K562 (cell line): ENCODE measurements around the gene PRND. TPM values are rescaled to one million over a fixed set of nuclear protein-coding genes. Genes with fewer than 3 reads are reported as not detected.

Source experiments
- ATAC-seq: fragments of 200-7000 bp; cut with Tn5 transposase; 3 replicates; pipeline ENCODE4 v1.9.1; 2020; ENCODE audit warnings: moderate library complexity
- BruUV-seq: library from RNA; stranded (reverse); fragments of 400-500 nt; replicated peaks from 2 replicates; lab custom pipeline; 2021; lab: Mats Ljungman, UMichigan
- CTCF ChIA-PET: fragments of 300-600 bp; formaldehyde crosslinking; extraction: SDS; loops from one replicate; lab custom pipeline; 2021; ENCODE audit warnings: low intra/inter-chr PET ratio; lab: Yijun Ruan, JAX
- POLR2A ChIA-PET: fragments of 300-600, 350-650 bp; sonication (Branson Sonifier 250); formaldehyde crosslinking; extraction: SDS; loops from one replicate; lab custom pipeline; 2021; ENCODE audit warnings: antibody characterized with exemption, inconsistent platforms; lab: Yijun Ruan, JAX
- DNase-seq, 4 experiments: peaks; one replicate each; pipeline versions ENCODE4 v3.0.0 to v3.0.0-alpha.2; 2011 to 2018; ENCODE audit warnings: low spot score in 3 of 4, mixed read lengths in 3 of 4; ENCODE audit errors: extremely low read depth in 1 of 4
- FAIRE-seq: peaks from 2 replicates; lab custom pipeline; 2011; peaks lifted over from hg19 to GRCh38; lab: Jason Lieb, UNC
- H2AFZ ChIP-seq: 2 replicates; pipeline ENCODE4 v1.6.0; 2011; ENCODE audit warnings: low read depth, low read length, control low read depth, inconsistent platforms
- H3K27ac ChIP-seq: fragments of 200-600 bp; 3 replicates; pipeline ENCODE4 v1.8.0; 2011; ENCODE audit warnings: low read depth, mild to moderate bottlenecking, control low read depth, inconsistent platforms, low read length, moderate library complexity, mixed read lengths; ENCODE audit errors: extremely low read depth
- H3K27me3 ChIP-seq, 2 experiments: fragments of 300-600 bp in 1 of 2; 2 replicates in 1 of 2; 3 replicates in 1 of 2; pipeline versions ENCODE4 v1.6.0 to v1.8.0; 2011; ENCODE audit warnings: inconsistent platforms in 2 of 2, low read length in 2 of 2, mild to moderate bottlenecking in 1 of 2, mixed read lengths in 1 of 2, moderate library complexity in 1 of 2; ENCODE audit not compliant: control insufficient read depth in 2 of 2, insufficient read depth in 2 of 2
- H3K36me3 ChIP-seq: fragments of 300-600 bp; 3 replicates; pipeline ENCODE4 v1.8.0; 2011; ENCODE audit warnings: mild to moderate bottlenecking, low read length, inconsistent platforms; ENCODE audit not compliant: control insufficient read depth, insufficient read depth
- H3K4me1 ChIP-seq, 2 experiments: fragments of 200-600 bp in 1 of 2; replicated peaks in 1 of 2; 2 replicates in 1 of 2; 3 replicates in 1 of 2; pipeline versions ENCODE4 v1.5.1 to v1.8.0; 2011; ENCODE audit warnings: inconsistent platforms in 2 of 2, low read length in 2 of 2, mild to moderate bottlenecking in 1 of 2, mixed read lengths in 1 of 2, moderate library complexity in 1 of 2; ENCODE audit not compliant: control insufficient read depth in 2 of 2, insufficient read depth in 2 of 2
- H3K4me2 ChIP-seq: 2 replicates; pipeline ENCODE4 v1.6.1; 2011; ENCODE audit warnings: low read length, control low read depth, inconsistent platforms, mixed read lengths; ENCODE audit not compliant: insufficient read depth
- H3K4me3 ChIP-seq: fragments of 200-600 bp; sonication (generic), shearing (Covaris generic); 2 replicates; pipeline ENCODE4 v1.5.1; 2016; ENCODE audit warnings: control low read depth, inconsistent platforms
- H3K79me2 ChIP-seq: fragments of 200-600 bp; 3 replicates; pipeline ENCODE4 v1.8.0; 2011; ENCODE audit warnings: low read length, inconsistent platforms; ENCODE audit not compliant: control insufficient read depth, insufficient read depth
- H3K9ac ChIP-seq, 2 experiments: 2 replicates each; pipeline versions ENCODE4 v1.6.0 to v1.6.1; 2011; ENCODE audit warnings: low read depth in 2 of 2, low read length in 2 of 2, control low read depth in 1 of 2, inconsistent platforms in 1 of 2, mild to moderate bottlenecking in 1 of 2, mixed read lengths in 1 of 2; ENCODE audit not compliant: insufficient read depth in 1 of 2
- H3K9me1 ChIP-seq: one replicate; pipeline ENCODE4 v1.6.0; 2011; ENCODE audit warnings: inconsistent platforms, mild to moderate bottlenecking, low read length, moderate library complexity; ENCODE audit not compliant: control insufficient read depth, insufficient read depth
- H3K9me3 ChIP-seq: replicated peaks from 2 replicates; pipeline ENCODE4 v1.5.1; 2011; ENCODE audit warnings: low read depth, low read length, inconsistent platforms; ENCODE audit not compliant: control insufficient read depth, insufficient read depth
- H4K20me1 ChIP-seq: replicated peaks from 2 replicates; pipeline ENCODE4 v1.6.1; 2011; ENCODE audit warnings: low read length, inconsistent platforms, mixed read lengths; ENCODE audit not compliant: control insufficient read depth, insufficient read depth
- BHLHE40 ChIP-seq: IDR thresholded peaks from 2 replicates; pipeline ENCODE4 v1.6.1; 2011; ENCODE audit warnings: low read length, improper control_type of control experiment
- HMBOX1 ChIP-seq: sonication (generic); IDR thresholded peaks from 2 replicates; pipeline ENCODE4 v1.6.1; 2016
- NCOA1 ChIP-seq: fragments of 450-650 bp; IDR thresholded peaks from 2 replicates; pipeline ENCODE4 v1.6.1; 2016; ENCODE audit warnings: low read depth
- NKRF ChIP-seq: fragments of 450-650 bp; IDR thresholded peaks from 2 replicates; pipeline ENCODE4 v1.6.1; 2016; ENCODE audit warnings: borderline replicate concordance
- NONO ChIP-seq, 2 experiments: fragments of 200-400 bp in 1 of 2; fragments of 450-650 bp in 1 of 2; formaldehyde crosslinking in 1 of 2; IDR thresholded peaks; 2 replicates each; pipeline ENCODE4 v1.6.1; 2017; ENCODE audit warnings: low read depth in 2 of 2, mild to moderate bottlenecking in 2 of 2, moderate library complexity in 2 of 2, low read length in 1 of 2
- POLR2AphosphoS2 ChIP-seq: IDR thresholded peaks from 2 replicates; pipeline ENCODE4 v1.6.1; 2012; ENCODE audit warnings: low read length, improper control_type of control experiment
- RAD21 ChIP-seq, 2 experiments: fragments of 250-450 bp in 1 of 2; fragments of 450-650 bp in 1 of 2; sonication (Bioruptor Pico) in 1 of 2; formaldehyde crosslinking in 1 of 2; IDR thresholded peaks in 1 of 2; conservative IDR thresholded peaks in 1 of 2; 2 replicates each; pipeline versions ENCODE4 v1.4.0 to v1.8.0; 2020 to 2022; ENCODE audit warnings: mild to moderate bottlenecking in 2 of 2, moderate library complexity in 1 of 2
- TRIM28 ChIP-seq: fragments of 450-650 bp; IDR thresholded peaks from 2 replicates; pipeline ENCODE4 v1.6.1; 2017
- ZNF778 ChIP-seq: fragments of 450-650 bp; formaldehyde crosslinking; IDR thresholded peaks from 2 replicates; pipeline ENCODE4 v1.4.0; 2020; ENCODE audit warnings: mild to moderate bottlenecking, moderate library complexity
- WGBS: fragments of 100-300 bp; shearing (Covaris generic); methylation state at CpG from one replicate; pipeline ENCODE4 v1.1.6; 2016; ENCODE audit warnings: low coverage, mixed read lengths; ENCODE audit not compliant: insufficient coverage; ENCODE audit errors: missing lambda C conversion rate; 5-methylcytosine and 5-hydroxymethylcytosine counted together
- in situ Hi-C: fragments of 300-500 bp; cut with MboI; formaldehyde crosslinking; loops from 4 replicates; pipeline ENCODE4 v1.15.0; 2018; ENCODE audit warnings: inconsistent platforms, mixed read lengths
- intact Hi-C: fragments of 100-400 bp; cut with micrococcal nuclease; formaldehyde crosslinking; loops from 2 replicates; pipeline ENCODE4 v1.14.2; 2022
- polyA plus RNA-seq, 8 experiments: library from polyadenylated mRNA; depleted of rRNA in 4 of 8; stranded (reverse) in 5 of 8; unstranded in 3 of 8; fragments of >200 nt; fragmentation: Nextera tagmentation in 2 of 8; fragmentation: Illumina TruSeq in 1 of 8; extraction: Ambion mirVana in 2 of 8; extraction: Trizol in 1 of 8; gene quantifications; 2 replicates each; pipeline versions ENCODE4 v1.2.1 to v1.2.3, GENCODE V29; 2011 to 2014; ENCODE audit warnings: inconsistent platforms in 1 of 8, missing spikeins in 1 of 8
- total RNA-seq, 7 experiments: library from RNA; depleted of rRNA in 6 of 7; stranded (reverse); fragments of >200 nt in 6 of 7; fragmentation: Illumina TruSeq in 2 of 7; extraction: Trizol in 2 of 7; gene quantifications; 2 replicates each; pipeline versions ENCODE4 v1.2.1 to v1.2.3, GENCODE V29; 2011 to 2021; ENCODE audit warnings: low replicate concordance in 1 of 7

The PRND gene
- total and polyA plus RNA-seq, 9 of the 15 experiments (the other 6 are each of a cell fraction or from before 2014, with no cell fraction given) = not detected

GRCh38 chr20:4764805-4765204 lies 43.1 kb downstream of the PRND start:
- in situ Hi-C loops = no loop called here
- CTCF ChIA-PET = no interaction called here
- H3K9me1 ChIP-seq = no peaks in the 10 kb centered on the region

GRCh38 chr20:4765681-4766080 lies 44.0 kb downstream of the PRND start:
- H3K79me2 ChIP-seq = no peaks in the 10 kb centered on the region
- no peak overlapping the region for H3K4me2 ChIP-seq
- peaks cover 0 to 10% of the 10 kb centered on the region in 2 experiments; a peak in 2 of 5 replicates for H3K27me3 ChIP-seq
- no peak overlapping the region for H3K4me3 ChIP-seq
- FAIRE-seq = no peak
- in situ Hi-C loops (no loop called here), intact Hi-C loops (no loop called here)
- ATAC-seq = no peak
- no TSS peak for BruUV-seq
- no peak overlapping the region for H2AFZ ChIP-seq
- 18% methylated on average over 2 of the region's 3 CpGs for WGBS
- TF ChIP-seq NONO (IDR thresholded peaks at IDR 0.05; ENCODE audit: low read depth in 2 of 2, low read length in 1 of 2) = no peak
- no peak for TF ChIP-seq NKRF
- TF ChIP-seq NCOA1 = no peak
- no peak for TF ChIP-seq ZNF778 (CRISPR knock-in tag)
- ChIA-PET POLR2A (no interaction called here), CTCF (no interaction called here)
- H4K20me1 ChIP-seq = no peaks in the 10 kb centered on the region
- DNase-seq = no peak
- no peaks in the 10 kb centered on the region for H3K36me3 ChIP-seq
- H3K4me1 ChIP-seq = peaks cover 6% of the 10 kb centered on the region in 2 experiments; a peak in 4 of 5 replicates
- no peaks in the 10 kb centered on the region for H3K9me1 ChIP-seq
- no peaks in the 10 kb centered on the region for H3K9me3 ChIP-seq
- H3K9ac ChIP-seq = no peak overlapping the region
- H3K27ac ChIP-seq = no peak overlapping the region

More at GRCh38 chr20:4764805-4765204, 43.1 kb downstream of the PRND start:
- H3K27me3 ChIP-seq = peaks cover 0 to 10% of the 10 kb centered on the region in 2 experiments; a peak in 2 of 5 replicates
- H3K4me3 ChIP-seq = no peak overlapping the region
- H3K36me3 ChIP-seq = no peaks in the 10 kb centered on the region
- no peaks in the 10 kb centered on the region for H4K20me1 ChIP-seq
- H2AFZ ChIP-seq = no peak overlapping the region
- no peak overlapping the region for H3K4me2 ChIP-seq
- H3K27ac ChIP-seq = no peak overlapping the region
- WGBS = 0% methylated on average over 1 of the region's 1 CpG
- H3K9me3 ChIP-seq = no peaks in the 10 kb centered on the region
- H3K4me1 ChIP-seq = peaks cover 6 to 9% of the 10 kb centered on the region in 2 experiments; a peak in 4 of 5 replicates
- H3K79me2 ChIP-seq = no peaks in the 10 kb centered on the region
- H3K9ac ChIP-seq = no peak overlapping the region
- no peak for ATAC-seq
- BruUV-seq = no TSS peak
- intact Hi-C loops = no loop called here
- DNase-seq = no peak
- TF ChIP-seq BHLHE40 (no peak), RAD21 (CRISPR knock-in tag; conservative IDR thresholded peaks at IDR 0.05 in 1 of 2, IDR thresholded peaks at IDR 0.05 in 1 of 2) (no peak), POLR2AphosphoS2 (no peak), TRIM28 (no peak), HMBOX1 (no peak)
- no peak for FAIRE-seq
- POLR2A ChIA-PET = no interaction called here
